K562 (cell line): Measurements from ENCODE around the gene ASIC5.

Source experiments
- CTCF ChIP-seq, 3 experiments: IDR thresholded peaks in 2 of 3; conservative IDR thresholded peaks in 1 of 3; 2 replicates each; pipeline ENCODE4 v1.5.1; 2011 to 2012; ENCODE audit warnings: low read length in 3 of 3, mild to moderate bottlenecking in 3 of 3, control low read depth in 2 of 3, improper control_type of control experiment in 1 of 3, inconsistent platforms in 1 of 3, low read depth in 1 of 3, mixed read lengths in 1 of 3, moderate library complexity in 1 of 3; ENCODE audit not compliant: insufficient read depth in 2 of 3
- ELF1 ChIP-seq: fragments of 200-800 bp; sonication (Bioruptor generic); IDR thresholded peaks from 2 replicates; pipeline ENCODE4 v1.6.1; 2016; ENCODE audit warnings: missing genetic modification characterization, missing compliant biosample characterization
- SMC3 ChIP-seq: conservative IDR thresholded peaks from 2 replicates; pipeline ENCODE4 v1.6.1; 2011; ENCODE audit warnings: low read depth, low read length, improper control_type of control experiment; ENCODE audit not compliant: insufficient read depth
- TF ChIP-seq, protein P1 (sequence below): conservative IDR thresholded peaks from 2 replicates; pipeline ENCODE4 v1.6.1; 2011; ENCODE audit warnings: low read depth, mild to moderate bottlenecking, low read length; ENCODE audit not compliant: control insufficient read depth

DNA sequence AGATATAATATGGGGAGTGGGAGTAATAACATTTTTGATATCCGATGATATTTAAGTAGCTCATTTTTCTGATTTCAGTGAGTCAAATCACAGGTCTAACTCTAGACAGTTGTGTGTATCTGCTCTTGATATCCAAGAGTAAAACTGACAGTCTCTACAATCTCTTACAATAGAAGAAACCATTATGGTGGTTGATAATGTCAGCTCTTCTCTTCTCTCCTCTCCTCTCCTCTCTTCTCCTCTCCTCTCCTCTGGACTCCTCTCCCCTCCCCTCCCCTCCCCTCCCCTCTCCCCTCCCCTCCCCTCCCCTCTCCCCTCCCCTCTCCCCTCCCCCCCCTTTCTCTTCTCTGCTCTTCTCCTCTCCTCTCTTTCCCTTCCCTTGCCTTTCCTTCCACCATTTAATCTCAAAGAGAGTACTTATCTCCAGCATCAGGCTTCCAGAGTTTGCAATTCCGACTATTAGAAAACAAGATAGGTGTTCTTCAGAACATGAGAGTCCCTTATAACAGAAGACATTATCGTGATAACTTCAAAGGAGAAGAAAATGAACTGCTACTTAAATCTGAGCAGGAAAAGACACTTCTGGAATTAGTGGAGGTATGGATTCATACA is 43.6 kb upstream of the ASIC5 start:
- TF ChIP-seq CTCF (IDR thresholded peaks at IDR 0.05 in 2 of 3, conservative IDR thresholded peaks at IDR 0.05 in 1 of 3; ENCODE audit: insufficient read depth in 2 of 3, low read depth in 1 of 3, low read length in 3 of 3) (no peak), SMC3 (no peak), ELF1 (tag) (no peak)
- TF ChIP-seq, protein P1, sequence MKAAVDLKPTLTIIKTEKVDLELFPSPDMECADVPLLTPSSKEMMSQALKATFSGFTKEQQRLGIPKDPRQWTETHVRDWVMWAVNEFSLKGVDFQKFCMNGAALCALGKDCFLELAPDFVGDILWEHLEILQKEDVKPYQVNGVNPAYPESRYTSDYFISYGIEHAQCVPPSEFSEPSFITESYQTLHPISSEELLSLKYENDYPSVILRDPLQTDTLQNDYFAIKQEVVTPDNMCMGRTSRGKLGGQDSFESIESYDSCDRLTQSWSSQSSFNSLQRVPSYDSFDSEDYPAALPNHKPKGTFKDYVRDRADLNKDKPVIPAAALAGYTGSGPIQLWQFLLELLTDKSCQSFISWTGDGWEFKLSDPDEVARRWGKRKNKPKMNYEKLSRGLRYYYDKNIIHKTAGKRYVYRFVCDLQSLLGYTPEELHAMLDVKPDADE: no peak
